Stimulated activated CD8-positive, alpha-beta memory T cell treated with anti-CD3 and anti-CD28 coated beads, Interleukin-12 subunit alpha, Interleukin-12 subunit beta, amount 100 ng/mL, for 1 hour (primary cell): ENCODE data around the gene MAML3.
A peak's percentile ranks its signal among the peaks of the same experiment; 100 is the strongest.

ENCODE experiments used
- DNase-seq: peaks from one replicate; pipeline ENCODE4 v3.0.0-alpha.2; 2020; ENCODE audit warnings: low read depth

MAML3 gene

DNA sequence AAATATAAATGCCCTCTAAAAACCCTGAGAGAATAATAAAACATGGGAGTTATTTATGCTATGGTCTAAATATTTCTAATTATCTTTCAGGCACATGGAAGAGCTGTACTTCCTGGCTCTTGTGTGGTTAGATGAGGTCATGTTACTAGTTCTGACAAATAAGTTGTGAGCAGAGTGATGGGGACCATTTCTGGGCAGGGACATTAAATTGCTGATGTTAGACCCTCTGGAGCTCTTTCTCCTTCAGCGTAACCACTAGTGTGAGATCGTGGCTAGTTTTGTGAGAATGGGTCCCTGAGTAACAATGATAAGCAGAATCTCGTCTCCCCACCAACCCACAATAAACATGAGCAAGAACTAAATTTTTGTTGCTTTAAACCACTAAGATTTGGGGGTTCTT, 108.0 kb downstream of the MAML3 start:
- no peak for DNase-seq

DNA sequence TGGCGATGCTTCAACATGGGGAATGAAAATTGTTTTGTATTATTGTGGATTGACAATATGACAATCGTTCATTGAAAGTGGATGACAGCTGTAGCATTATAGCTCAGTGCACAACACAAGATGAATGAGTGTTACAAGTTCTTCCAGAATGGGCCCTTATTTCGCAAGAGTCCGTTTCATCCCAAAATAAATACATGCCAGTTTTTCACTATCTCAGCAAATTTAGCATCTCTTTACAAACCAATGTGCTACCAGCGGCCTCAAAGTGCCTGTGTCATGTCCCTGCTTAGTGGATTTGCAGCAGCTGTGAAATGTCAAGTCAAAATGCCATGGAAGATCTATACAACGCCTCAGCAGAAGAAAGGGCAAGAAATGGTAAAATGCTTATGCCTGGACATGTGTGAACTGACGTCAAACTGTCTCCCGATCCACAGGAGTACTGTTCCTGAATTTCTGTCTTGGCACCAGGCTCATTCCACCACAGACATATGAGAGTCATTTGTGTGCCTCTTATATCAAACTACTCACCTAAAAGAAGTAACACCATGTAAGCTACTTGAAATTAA, 109.6 kb downstream of the MAML3 start:
- DNase-seq: no peak

DNA sequence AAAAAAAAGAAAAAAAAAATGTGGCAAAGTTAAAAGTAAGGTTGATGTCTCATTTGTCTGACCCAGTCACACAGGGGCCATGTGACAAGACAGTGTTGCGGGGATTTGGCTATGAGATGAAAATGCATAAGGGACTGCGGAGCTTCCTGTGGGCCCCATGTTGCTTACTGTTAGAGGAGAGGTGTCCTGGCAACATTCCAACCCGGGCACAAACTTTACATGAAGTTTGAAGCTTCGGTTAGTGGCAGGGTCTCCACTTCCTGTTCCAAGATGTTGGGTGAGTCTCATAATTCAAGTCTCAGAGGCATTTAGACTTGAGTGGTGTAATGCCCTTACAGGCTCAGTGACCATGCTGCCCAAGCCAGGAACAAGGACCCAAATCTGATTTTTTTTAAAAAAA, 111.3 kb downstream of the MAML3 start:
- no peak for DNase-seq

DNA sequence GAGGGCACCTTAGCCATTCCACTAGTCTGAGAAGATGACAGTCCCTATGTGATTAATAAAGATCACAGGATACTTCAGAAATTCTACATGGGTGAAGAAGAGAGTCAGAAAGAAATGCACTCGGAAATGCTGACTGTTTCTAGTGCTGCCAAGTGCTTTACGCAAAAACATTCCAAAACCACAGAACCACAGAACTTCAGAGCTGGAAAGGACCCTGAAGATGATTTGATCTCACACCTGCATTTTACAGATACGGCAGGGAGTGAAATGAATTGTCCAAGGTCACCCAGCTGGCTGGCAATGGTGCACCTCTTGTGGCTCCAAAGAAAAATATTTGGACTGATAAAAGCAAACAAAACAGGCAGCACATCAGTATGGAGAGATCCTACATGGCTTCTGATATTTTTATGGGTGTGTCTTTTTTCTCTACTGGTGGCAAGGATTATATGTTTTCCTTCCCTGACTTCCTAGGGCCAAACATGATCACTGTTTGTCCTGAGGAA, 115.9 kb downstream of the MAML3 start:
- no peak for DNase-seq

DNA sequence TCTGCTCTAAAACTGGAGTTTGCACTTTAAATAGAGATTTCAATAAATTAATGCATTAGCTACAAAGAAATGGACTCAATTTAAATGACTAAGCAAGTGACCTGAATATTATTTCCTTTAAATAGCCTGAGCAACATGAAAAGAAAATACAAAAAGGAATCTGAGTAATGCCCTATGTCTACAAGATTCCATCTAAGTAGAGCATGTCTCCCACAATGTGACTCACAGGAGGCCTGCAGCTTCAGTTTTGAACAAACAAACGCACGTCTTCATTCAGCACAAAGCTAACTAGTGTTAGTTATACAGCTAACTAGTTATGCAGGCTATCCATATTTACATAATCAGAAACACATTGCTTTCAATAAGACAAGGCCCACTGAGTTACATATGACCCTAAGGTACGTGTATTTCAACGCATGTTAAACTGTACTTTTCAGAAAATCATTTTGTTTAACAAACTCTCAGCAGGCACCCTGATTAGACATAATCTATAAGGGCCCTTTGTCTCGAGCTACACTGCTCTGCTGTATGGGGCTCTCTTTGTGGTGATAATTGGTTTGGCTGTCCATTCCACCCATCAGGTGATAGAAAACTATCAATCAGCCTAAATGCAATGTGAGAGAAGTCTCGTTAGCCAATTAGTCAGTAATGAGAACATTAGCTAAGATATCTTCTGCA, 116.5 kb downstream of the MAML3 start:
- no peak for DNase-seq

DNA sequence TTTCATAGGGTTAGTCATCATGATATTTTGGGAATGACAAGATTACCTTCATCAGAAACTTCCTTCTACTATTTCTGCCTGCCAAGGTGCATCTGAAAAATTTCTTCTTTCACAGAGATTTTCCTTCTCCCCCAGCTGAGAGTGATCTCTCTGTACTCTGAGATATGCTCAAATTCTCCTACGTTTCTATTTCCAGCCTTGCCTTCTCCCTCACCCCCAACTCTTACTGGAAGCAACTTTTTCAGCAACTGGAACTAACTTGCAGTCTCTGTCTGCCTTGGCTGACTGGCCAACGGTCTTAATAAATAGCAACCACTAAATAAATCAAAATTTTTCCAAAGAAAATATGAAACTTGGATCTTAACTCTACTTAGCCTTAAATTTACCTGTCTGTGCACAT, 122.3 kb downstream of the MAML3 start:
- DNase-seq: no peak

DNA sequence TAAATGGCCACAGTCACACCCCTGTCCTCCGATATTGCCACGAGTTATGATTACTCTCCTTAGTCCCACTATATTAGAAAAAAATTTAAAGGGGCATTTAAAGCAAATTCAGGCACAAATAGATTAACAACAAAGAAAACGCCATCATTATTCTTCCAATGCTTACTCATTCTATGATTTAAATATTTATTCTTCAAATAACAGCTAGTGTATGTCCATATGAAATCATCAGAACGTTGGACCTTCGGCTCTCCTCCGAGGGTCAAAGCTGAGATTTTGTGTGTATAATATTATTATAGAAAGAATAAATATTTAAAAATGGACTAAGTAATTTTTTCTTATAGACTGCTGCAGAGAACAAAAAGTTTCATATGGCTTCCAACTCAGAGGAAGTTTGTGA, 122.9 kb downstream of the MAML3 start:
- DNase-seq: no peak

DNA sequence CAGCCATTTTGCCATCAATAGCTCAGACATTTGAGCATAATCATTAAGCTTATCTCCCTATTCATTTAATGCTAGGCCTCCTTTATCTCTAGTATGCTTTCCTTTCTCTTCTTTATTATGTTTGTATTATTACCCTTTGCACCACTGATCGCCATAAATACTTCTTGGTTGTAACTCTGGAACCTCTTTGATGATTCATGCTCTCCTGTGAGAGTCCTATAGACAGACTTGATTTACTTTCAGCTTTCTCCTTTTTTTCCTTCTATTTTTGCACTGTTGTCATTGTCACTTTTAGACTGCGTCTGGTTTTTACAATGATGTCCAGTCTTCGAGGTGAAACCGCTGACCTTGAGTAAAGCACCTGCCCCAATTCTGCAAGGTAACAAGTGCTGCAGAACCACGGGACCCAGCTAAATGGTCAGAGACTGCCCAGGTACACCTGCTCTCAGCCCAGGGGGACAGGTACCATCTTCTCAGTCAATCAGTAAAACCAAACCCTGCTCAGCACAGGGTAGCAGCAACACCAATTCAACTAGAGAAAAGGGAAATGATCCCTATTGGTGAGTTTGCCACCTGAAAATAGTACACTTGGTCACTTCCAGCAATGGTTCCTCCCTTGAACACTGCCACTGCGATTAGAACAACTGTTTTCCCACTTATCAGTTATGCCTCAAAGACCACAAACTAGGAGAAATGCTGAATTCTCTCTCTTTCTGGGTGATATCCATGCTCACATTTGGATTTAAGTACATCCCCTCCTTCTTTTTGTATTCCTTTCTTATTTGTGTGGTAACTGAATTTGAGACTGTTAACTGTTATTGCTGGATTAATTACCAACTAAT, 125.1 kb downstream of the MAML3 start:
- no peak for DNase-seq

DNA sequence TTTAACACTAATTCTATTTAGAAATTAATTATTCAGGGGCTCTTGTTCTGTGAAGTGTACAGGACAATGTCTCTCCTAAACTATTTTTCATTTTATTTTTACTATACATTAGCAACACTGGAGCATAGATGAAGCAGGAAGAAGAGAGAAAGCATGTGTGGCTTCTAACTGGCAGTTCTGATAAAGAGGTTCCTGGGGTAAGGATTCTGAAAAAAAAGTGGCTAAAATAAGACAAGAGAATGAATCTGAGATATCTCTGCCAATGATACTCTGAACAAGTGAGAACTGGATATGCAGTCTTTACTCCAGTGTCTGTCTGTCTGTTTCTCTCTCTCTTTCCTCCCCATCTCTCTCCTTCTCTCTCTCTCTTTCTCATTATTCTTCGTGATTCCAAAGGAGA, 125.9 kb downstream of the MAML3 start:
- no peak for DNase-seq

DNA sequence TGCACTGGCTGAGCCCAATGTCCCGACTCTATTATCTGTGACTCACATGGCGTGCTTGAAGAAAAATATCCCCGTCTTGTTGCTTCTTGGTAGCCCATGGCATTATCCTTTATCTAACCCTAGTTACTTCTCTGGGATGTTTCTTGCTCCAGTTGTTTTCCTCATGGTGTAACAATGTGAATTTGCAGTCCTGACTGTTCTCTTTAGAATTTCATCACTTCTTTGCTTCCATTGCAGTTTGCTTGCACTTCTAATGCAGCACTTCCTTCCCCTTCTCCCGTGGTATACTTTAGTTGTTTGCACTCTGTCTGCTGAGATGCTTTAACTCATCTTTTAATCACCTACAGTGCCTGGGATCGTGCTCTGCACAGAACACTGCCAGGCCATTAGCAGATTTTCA, 126.9 kb downstream of the MAML3 start:
- DNase-seq: no peak

DNA sequence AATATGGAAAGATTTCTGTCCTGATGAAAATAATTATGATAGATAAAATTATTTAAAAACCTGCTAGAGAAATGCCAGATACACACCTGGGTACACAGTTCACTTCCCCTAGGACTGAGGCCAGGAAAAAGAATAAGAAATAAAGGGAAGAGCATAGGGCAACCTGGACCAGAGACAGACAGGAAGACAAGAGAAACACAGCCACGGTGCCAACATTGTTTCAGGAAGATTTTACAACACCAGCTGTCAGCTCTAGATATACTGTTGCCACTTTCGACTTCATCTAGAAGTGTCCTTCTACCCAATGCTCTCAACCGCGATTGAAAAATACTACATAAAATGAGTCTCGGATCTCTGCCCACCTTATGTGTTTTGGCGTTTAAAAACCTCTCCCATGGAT, 128.5 kb downstream of the MAML3 start:
- DNase-seq: no peak

DNA sequence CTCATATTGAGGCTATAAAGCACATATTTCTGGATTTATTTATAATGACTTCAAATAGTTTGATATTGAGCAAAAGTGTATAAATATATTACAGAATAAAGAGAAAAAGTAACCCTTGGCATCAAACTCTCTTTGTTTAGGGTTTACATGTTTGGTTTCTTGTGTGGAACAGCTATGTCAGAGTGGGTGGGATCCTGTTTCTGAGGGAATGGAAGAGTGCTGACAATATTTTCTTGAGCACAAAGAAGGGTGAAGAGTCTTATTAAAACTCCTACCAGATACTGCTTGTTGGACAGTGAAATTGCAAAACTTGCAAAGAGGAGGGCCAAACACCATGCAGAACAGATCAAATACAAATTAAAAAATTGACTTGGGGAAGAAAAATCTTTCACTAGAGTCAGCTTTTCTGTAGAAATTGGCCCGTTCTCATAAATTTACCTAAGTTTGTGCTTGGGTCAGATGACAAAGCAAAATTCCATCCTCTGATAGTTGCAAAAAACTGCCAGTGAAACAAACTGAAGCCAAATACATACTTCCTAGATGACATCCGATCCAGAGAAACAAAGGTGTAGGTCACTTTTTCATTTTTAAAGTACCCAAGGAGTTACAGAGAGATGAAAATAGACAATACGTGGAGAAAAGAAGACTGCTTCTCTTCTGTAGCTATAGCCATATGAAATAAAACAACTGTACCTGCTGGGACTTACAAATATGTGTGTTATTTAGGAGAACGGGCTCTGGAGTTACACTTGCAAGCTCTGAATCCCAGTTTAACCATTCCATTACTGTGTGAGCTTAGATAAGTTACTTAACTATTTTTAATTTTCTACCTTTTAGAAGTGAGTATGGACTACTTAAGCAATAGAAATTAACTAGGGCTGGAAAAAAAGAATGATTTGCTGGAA, 133.3 kb downstream of the MAML3 start:
- DNase-seq: no peak

DNA sequence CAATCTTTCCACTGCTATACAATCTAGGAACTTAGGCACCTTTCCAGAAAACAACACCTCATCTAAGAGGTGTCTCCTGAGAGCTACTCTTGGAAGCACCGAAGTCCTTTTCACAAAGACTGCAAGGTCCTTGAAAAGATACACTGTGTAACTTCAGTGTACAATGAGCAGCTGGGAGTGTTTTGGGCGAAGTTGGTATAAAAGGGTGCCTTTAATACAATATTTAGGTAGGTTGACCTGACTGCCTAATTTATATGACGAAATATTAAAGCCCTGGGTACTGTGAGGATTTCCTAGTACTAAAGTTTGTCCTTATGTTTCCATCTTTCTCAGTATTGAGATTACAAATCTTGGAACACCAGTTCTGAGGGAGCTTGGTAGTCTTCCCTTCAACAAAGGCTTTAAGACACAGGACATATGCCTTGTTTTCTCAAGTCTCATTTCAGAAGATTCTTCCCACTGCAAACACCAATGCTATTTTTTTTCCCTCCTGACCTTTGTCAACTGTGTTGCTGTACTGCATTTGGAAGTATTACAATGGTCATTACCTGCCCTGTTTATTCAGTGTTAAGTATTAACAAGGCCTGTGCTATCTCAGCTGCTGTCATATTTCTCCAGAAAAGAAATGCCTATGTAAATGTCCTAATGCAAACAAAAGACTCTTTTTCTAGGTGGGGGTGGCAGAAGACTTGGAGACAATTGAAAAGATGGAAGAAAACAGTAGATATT, 134.2 kb downstream of the MAML3 start:
- no peak for DNase-seq

DNA sequence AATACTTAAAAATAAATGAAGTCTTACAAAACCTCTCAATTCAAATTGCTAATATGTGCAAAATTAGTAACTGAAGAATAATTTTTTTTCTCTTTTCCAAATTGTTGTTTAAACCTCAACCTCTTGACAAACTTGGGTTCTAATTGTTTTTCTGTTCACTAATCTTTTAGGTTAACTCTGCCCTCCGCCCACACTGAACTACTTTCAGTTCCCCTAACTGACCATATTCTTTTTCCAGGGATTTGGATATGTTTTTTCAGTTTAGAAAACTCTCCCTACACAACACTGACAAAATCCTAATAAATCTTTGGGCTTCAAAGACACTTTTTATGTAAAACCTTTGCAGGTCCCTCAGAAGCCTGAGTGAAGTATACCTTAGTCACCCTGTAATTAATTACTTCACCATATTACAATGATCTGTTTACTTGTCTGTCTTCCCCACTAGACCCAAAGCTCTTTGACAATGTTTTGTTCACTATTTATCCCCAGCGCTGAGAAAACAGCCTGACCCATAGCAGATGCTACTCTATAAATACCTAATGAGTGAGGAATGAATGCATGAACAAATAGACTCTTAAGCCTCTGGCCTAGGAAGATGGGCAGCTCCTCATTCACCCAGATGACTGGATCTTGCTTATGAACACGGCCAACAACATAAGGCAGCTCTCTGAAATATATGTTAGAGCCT, 134.9 kb downstream of the MAML3 start:
- no peak for DNase-seq

DNA sequence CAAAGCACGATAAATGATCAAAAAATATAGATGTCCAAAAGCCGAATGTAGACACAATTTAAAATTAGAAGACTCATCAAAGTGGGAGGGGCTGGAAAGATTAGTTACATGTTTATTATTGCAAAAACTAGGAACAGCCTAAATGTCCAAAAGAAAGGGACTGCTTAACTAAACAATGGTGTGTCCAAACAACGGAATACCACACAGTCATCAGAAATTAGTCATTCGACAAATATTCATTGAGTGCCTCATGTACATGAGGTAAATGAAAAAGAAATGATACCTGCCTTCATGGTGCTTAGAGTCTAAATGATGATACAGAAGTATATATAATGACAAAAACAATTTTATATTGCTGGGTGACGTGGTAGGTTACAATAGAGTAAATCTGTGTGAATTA, 139.7 kb downstream of the MAML3 start:
- no peak for DNase-seq

DNA sequence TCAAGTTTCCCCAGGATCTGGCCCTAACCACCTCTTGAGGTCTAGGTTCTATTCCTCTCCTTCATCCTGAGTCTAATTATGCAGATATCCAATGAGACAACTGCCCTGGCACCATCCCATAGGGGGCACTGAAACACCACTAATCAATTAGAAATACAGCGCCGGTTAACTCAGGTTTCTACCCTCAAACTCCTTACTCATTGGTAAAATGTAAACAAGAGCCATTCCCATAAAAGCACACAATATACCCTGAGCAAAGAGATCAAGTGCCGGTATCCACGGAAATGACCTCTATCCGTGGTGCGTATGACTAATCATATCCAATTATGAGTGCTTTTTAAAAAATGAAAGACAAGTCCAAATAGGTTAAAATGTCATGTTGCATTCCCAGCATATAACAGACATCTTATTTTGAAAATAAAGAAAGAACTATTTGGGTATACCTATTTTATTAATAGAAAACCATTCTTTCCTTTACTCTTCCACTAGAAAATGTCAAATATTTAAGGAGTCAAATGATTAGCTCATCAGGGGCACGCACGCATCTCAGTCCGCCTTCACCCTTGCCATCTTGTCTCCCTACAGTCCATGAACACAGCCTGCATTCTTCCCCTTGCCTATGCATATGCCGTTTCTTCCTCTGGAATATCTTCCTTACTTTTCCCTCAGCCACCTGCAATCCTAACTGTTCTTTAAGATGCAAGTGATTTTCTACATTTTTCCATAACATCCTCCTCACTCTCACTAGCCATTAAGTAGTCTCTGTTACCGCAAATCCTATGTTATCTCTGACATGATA, 141.1 kb downstream of the MAML3 start:
- peak; percentile 33 for DNase-seq

DNA sequence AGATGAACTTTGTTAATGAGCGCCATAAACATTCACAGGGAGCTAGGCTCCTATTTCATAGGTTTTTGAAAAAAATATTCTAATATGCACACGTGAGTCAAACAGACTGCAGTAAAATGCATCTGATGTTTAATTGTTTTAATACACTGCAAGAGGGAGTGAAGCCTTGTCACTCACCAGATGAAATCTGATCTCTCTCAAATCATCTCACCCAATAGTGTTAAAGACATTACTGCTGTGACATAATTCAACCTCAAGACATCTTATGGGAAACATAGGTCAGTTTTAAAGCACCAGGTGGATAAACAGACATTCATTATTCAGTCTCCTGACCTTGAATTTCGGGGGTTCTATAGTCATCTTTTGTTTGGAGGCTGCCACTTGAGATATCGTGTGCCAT, 148.3 kb downstream of the MAML3 start:
- DNase-seq: no peak

DNA sequence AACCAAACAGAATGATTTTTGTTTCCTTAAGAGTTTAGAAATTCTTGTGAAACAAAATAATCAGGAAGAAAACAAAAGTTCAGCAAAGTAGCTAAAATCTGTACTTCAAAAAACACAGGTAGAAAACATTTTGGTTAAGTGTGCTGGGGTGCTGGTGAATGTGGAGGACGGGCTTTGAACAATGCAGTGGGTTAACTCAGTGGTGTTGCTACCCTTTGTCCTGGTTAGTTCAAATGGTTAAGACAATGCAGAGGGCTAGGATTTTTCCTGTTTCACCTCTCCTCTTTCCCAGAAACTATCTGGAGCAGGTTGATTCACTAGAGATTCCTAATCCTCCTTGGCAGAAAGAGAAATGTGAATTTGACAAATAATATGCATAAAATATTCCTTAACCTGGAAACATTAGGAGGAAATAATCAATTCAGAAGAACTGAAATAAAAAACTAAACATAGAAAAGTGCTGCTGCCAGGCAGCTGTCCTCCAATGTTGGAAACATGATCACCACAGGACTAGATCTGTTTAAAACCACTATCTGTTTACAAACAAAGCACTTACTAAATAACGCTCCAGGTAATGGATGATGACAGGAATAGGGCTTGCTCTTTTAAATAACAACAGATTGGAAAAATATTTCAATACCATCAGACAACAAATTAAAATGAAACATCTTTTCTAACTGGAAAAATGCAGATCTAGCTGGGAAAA, 148.9 kb downstream of the MAML3 start:
- DNase-seq: no peak

DNA sequence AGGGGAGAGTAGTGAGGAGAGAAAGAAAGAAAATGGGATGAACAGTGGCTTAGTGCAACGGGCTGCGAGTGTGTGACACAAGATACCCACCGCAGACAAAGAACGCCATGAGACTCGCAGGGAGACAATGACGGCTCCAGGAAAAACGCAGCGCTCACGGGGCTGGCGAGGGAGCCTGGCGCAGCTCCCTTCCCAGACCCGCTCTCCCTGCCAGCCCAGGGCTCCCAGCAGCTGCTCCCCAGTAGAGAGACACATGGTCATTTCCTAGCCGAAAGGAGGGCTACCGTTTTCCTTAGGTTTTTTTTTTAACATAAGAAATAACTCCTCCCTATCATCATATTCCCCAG, 149.5 kb downstream of the MAML3 start:
- no peak for DNase-seq
